Measurements from ENCODE around the gene HHEX.

Gene HHEX

GRCh38 chr10:92656266-92656961 is 33.3 kb upstream of the HHEX start:
- TF ChIP-seq CTCF (IDR thresholded peaks at IDR 0.05; ENCODE audit: low read depth, low read length, missing control alignments) = no peak
- in situ Hi-C loops (cut with HindIII; ENCODE audit: low pct_ligation_motif_present, low sequenced_read_pairs) = no loop called here
- no peak for DNase-seq
- H3K27me3 ChIP-seq (replicated peaks) = no peaks in the 10 kb centered on the region
- H3K36me3 ChIP-seq (replicated peaks) = no peaks in the 10 kb centered on the region
- no peak overlapping the region for H3K4me3 ChIP-seq (ENCODE audit: low read depth, low read length)
- no peak overlapping the region for H3K27ac ChIP-seq

- TF ChIP-seq CTCF (IDR thresholded peaks at IDR 0.05; ENCODE audit: low read depth, low read length, missing control alignments) = no peak
- no peak for DNase-seq
- Histone ChIP-seq H3K36me3 (replicated peaks) (no peaks in the 10 kb centered on the region), H3K4me3 (ENCODE audit: low read depth, low read length) (no peak overlapping the region), H3K27ac (no peak overlapping the region), H3K27me3 (replicated peaks) (no peaks in the 10 kb centered on the region)
- in situ Hi-C loops (cut with HindIII; ENCODE audit: low pct_ligation_motif_present, low sequenced_read_pairs) = no loop called here
Observed at GRCh38 chr10:92657024-92657423, 32.7 kb upstream of the HHEX start.

GRCh38 chr10:92662848-92663247 is 26.9 kb upstream of the HHEX start:
- no peaks in the 10 kb centered on the region for H3K36me3 ChIP-seq (replicated peaks)
- no peak overlapping the region for H3K4me3 ChIP-seq (ENCODE audit: low read depth, low read length)
- in situ Hi-C loops (cut with HindIII; ENCODE audit: low pct_ligation_motif_present, low sequenced_read_pairs) = no loop called here
- no peaks in the 10 kb centered on the region for H3K27me3 ChIP-seq (replicated peaks)
- H3K27ac ChIP-seq = no peak overlapping the region
- TF ChIP-seq CTCF (IDR thresholded peaks at IDR 0.05; ENCODE audit: low read depth, low read length, missing control alignments) = no peak
- no peak for DNase-seq

- H3K4me3 ChIP-seq (ENCODE audit: low read depth, low read length) = no peak overlapping the region
- no peaks in the 10 kb centered on the region for H3K36me3 ChIP-seq (replicated peaks)
- no peak for TF ChIP-seq CTCF (IDR thresholded peaks at IDR 0.05; ENCODE audit: low read depth, low read length, missing control alignments)
- in situ Hi-C loops (cut with HindIII; ENCODE audit: low pct_ligation_motif_present, low sequenced_read_pairs) = no loop called here
- no peak for DNase-seq
- H3K27me3 ChIP-seq (replicated peaks) = no peaks in the 10 kb centered on the region
- no peak overlapping the region for H3K27ac ChIP-seq
Observed at GRCh38 chr10:92664322-92664721, 25.4 kb upstream of the HHEX start.

GRCh38 chr10:92667078-92667477 is 22.7 kb upstream of the HHEX start:
- DNase-seq = no peak
- no peak overlapping the region for H3K27ac ChIP-seq
- no peaks in the 10 kb centered on the region for H3K36me3 ChIP-seq (replicated peaks)
- no peak for TF ChIP-seq CTCF (IDR thresholded peaks at IDR 0.05; ENCODE audit: low read depth, low read length, missing control alignments)
- no peak overlapping the region for H3K4me3 ChIP-seq (ENCODE audit: low read depth, low read length)
- no peaks in the 10 kb centered on the region for H3K27me3 ChIP-seq (replicated peaks)
- in situ Hi-C loops (cut with HindIII; ENCODE audit: low pct_ligation_motif_present, low sequenced_read_pairs) = no loop called here

GRCh38 chr10:92677708-92678107 is 12.0 kb upstream of the HHEX start:
- Histone ChIP-seq H3K27ac (no peak overlapping the region), H3K36me3 (replicated peaks) (no peaks in the 10 kb centered on the region), H3K27me3 (replicated peaks) (no peaks in the 10 kb centered on the region), H3K4me3 (ENCODE audit: low read depth, low read length) (no peak overlapping the region)
- in situ Hi-C loops (cut with HindIII; ENCODE audit: low pct_ligation_motif_present, low sequenced_read_pairs) = no loop called here
- DNase-seq = no peak
- TF ChIP-seq CTCF (IDR thresholded peaks at IDR 0.05; ENCODE audit: low read depth, low read length, missing control alignments) = no peak
